Keratinocyte (primary cell): ENCODE measurements around the gene ZNF202.

ENCODE experiments used
- EZH2 ChIP-seq: IDR thresholded peaks from one replicate; pipeline ENCODE4 v1.6.1; 2012; ENCODE audit warnings: inconsistent platforms, mild to moderate bottlenecking, low read length, moderate library complexity
- TF ChIP-seq, protein P1 (sequence below), 3 experiments: IDR thresholded peaks in 1 of 3; conservative IDR thresholded peaks in 1 of 3; optimal IDR thresholded peaks in 1 of 3; 2 replicates in 2 of 3; 3 replicates in 1 of 3; pipeline versions ENCODE3 to v1.5.1; 2011; ENCODE audit warnings: low read length in 3 of 3, mild to moderate bottlenecking in 3 of 3, moderate library complexity in 2 of 3, control low read depth in 1 of 3, inconsistent platforms in 1 of 3; ENCODE audit not compliant: insufficient read depth in 2 of 3; ENCODE audit errors: extremely low read depth in 1 of 3

DNA sequence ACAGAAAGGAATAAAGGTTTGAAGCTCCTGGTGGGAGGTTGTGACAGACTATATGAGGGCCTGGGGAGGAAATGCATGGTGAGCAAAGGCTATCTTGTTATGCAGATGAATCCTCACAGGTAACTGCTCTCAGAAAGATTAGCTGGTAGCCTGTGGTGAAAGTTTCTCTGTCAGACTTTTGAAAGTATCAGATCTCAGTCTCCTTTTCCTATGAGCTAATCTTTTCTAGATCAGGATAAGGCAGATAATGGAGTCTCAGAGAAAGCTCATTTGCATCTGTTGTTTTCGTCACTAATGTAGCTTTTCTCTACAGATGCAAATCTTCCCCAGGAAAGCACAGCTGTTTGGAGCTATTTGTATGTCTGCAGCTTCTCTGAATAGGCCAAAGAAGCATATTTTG is 33.8 kb upstream of the ZNF202 start:
- TF ChIP-seq, protein P1, sequence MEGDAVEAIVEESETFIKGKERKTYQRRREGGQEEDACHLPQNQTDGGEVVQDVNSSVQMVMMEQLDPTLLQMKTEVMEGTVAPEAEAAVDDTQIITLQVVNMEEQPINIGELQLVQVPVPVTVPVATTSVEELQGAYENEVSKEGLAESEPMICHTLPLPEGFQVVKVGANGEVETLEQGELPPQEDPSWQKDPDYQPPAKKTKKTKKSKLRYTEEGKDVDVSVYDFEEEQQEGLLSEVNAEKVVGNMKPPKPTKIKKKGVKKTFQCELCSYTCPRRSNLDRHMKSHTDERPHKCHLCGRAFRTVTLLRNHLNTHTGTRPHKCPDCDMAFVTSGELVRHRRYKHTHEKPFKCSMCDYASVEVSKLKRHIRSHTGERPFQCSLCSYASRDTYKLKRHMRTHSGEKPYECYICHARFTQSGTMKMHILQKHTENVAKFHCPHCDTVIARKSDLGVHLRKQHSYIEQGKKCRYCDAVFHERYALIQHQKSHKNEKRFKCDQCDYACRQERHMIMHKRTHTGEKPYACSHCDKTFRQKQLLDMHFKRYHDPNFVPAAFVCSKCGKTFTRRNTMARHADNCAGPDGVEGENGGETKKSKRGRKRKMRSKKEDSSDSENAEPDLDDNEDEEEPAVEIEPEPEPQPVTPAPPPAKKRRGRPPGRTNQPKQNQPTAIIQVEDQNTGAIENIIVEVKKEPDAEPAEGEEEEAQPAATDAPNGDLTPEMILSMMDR (optimal IDR thresholded peaks at IDR 0.05 in 1 of 3, IDR thresholded peaks at IDR 0.05 in 1 of 3, conservative IDR thresholded peaks at IDR 0.05 in 1 of 3; ENCODE audit: extremely low read depth in 1 of 3, insufficient read depth in 2 of 3, low read length in 3 of 3): no peak
- TF ChIP-seq EZH2: no peak
